ENCODE results near the gene SCYL1.

GRCh38 chr11:65560555-65561418 lies 35.9 kb downstream of the SCYL1 start:
- TF ChIP-seq CTCF (conservative IDR thresholded peaks at IDR 0.05), result no peak
- TF ChIP-seq EZH2 (IDR thresholded peaks at IDR 0.05; ENCODE audit: low read depth), result no peak
